HepG2 (cell line): Measurements from ENCODE around the gene SUPT6H. TPM values are rescaled to one million over a fixed set of nuclear protein-coding genes. Genes with fewer than 3 reads are reported as not detected.
A peak's percentile ranks its signal among the peaks of the same experiment; 100 is the strongest.

Experiments
- ATF7 ChIP-seq, 2 experiments: fragments of 450-650 bp in 1 of 2; sonication (generic) in 1 of 2; formaldehyde crosslinking in 1 of 2; IDR thresholded peaks; 2 replicates each; pipeline versions ENCODE4 v1.4.0 to v1.6.1; 2016 to 2020; ENCODE audit warnings: antibody characterized with exemption in 1 of 2, mild to moderate bottlenecking in 1 of 2, missing genetic modification reagents in 1 of 2
- ISX ChIP-seq: sonication (generic); formaldehyde crosslinking; conservative IDR thresholded peaks from 2 replicates; pipeline ENCODE4 v1.5.0; 2020; ENCODE audit warnings: missing genetic modification reagents
- KMT2B ChIP-seq: IDR thresholded peaks from 2 replicates; pipeline ENCODE4 v1.6.1; 2016; ENCODE audit warnings: missing genetic modification reagents, missing compliant biosample characterization
- MEF2D ChIP-seq: sonication (generic); formaldehyde crosslinking; IDR thresholded peaks from 2 replicates; pipeline ENCODE4 v1.5.1; 2020; ENCODE audit warnings: mild to moderate bottlenecking, missing genetic modification reagents
- POLR2A ChIP-seq, 2 experiments: IDR thresholded peaks; 2 replicates each; pipeline ENCODE4 v1.6.1; 2011; ENCODE audit warnings: low read depth in 2 of 2, low read length in 2 of 2, mild to moderate bottlenecking in 1 of 2, moderate library complexity in 1 of 2; ENCODE audit not compliant: insufficient read depth in 1 of 2
- SMAD9 ChIP-seq: sonication (generic); formaldehyde crosslinking; IDR thresholded peaks from 2 replicates; pipeline ENCODE4 v1.5.1; 2020; ENCODE audit warnings: mild to moderate bottlenecking, missing genetic modification reagents
- SNAPC4 ChIP-seq: sonication (generic); formaldehyde crosslinking; IDR thresholded peaks from 2 replicates; pipeline ENCODE4 v1.4.0; 2020; ENCODE audit warnings: mild to moderate bottlenecking, missing genetic modification reagents
- SRSF4 ChIP-seq: fragments of 200-400 bp; formaldehyde crosslinking; IDR thresholded peaks from one replicate; pipeline ENCODE4 v1.6.1; 2018; ENCODE audit warnings: mild to moderate bottlenecking, low read depth, low read length, moderate library complexity; ENCODE audit not compliant: poor library complexity, severe bottlenecking
- THRA ChIP-seq: sonication (generic); formaldehyde crosslinking; IDR thresholded peaks from 2 replicates; pipeline ENCODE4 v1.4.0; 2020; ENCODE audit warnings: missing genetic modification reagents, borderline replicate concordance
- U2AF2 ChIP-seq: fragments of 200-400 bp; formaldehyde crosslinking; IDR thresholded peaks from 2 replicates; pipeline ENCODE4 v1.6.1; 2017; ENCODE audit warnings: low read depth, mild to moderate bottlenecking, low read length
- ZNF354B ChIP-seq: sonication (generic); formaldehyde crosslinking; IDR thresholded peaks from 2 replicates; pipeline ENCODE4 v1.8.0; 2022; ENCODE audit warnings: mild to moderate bottlenecking, missing genetic modification reagents
- ZNF703 ChIP-seq: sonication (generic); formaldehyde crosslinking; IDR thresholded peaks from 2 replicates; pipeline ENCODE4 v1.5.1; 2020; ENCODE audit warnings: missing genetic modification reagents, mild to moderate bottlenecking, moderate library complexity, borderline replicate concordance
- ZSCAN22 ChIP-seq: sonication (generic); formaldehyde crosslinking; IDR thresholded peaks from 2 replicates; pipeline ENCODE4 v1.4.0; 2020; ENCODE audit warnings: mild to moderate bottlenecking, missing genetic modification reagents
- polyA plus RNA-seq, 8 experiments: library from polyadenylated mRNA; depleted of rRNA in 3 of 8; stranded (reverse) in 7 of 8; unstranded in 1 of 8; fragments of >200 nt; fragmentation: Illumina TruSeq in 4 of 8; extraction: Trizol in 4 of 8; gene quantifications; 2 replicates each; pipeline versions ENCODE4 v1.2.1 to v1.2.3, GENCODE V29; 2011 to 2016; ENCODE audit warnings: low read depth in 4 of 8, missing spikeins in 1 of 8, mixed read lengths in 1 of 8; ENCODE audit not compliant: insufficient read depth in 1 of 8
- total RNA-seq, 5 experiments: library from RNA; depleted of rRNA; stranded (reverse); fragments of >200 nt; fragmentation: Illumina TruSeq; extraction: Trizol; gene quantifications; 2 replicates each; pipeline ENCODE4 v1.2.3, GENCODE V29; 2016; ENCODE audit warnings: low read depth in 1 of 5
- TF ChIP-seq, protein P1 (sequence below): IDR thresholded peaks from 2 replicates; pipeline ENCODE4 v1.6.1; 2016; ENCODE audit warnings: mild to moderate bottlenecking
- TF ChIP-seq, protein P2 (sequence below): IDR thresholded peaks from 2 replicates; pipeline ENCODE4 v1.4.0; 2020; ENCODE audit warnings: mild to moderate bottlenecking, missing genetic modification reagents

SUPT6H gene
- total and polyA plus RNA-seq, 2 of the 13 experiments (the other 11 are each of a cell fraction or from before 2014, with no cell fraction given) = 32.7 to 39.9 TPM

GRCh38 chr17:28644787-28645575 is 17.0 kb upstream of the SUPT6H start, which contains the start of gene BLTP2 (continued):
- TF ChIP-seq, protein P1, sequence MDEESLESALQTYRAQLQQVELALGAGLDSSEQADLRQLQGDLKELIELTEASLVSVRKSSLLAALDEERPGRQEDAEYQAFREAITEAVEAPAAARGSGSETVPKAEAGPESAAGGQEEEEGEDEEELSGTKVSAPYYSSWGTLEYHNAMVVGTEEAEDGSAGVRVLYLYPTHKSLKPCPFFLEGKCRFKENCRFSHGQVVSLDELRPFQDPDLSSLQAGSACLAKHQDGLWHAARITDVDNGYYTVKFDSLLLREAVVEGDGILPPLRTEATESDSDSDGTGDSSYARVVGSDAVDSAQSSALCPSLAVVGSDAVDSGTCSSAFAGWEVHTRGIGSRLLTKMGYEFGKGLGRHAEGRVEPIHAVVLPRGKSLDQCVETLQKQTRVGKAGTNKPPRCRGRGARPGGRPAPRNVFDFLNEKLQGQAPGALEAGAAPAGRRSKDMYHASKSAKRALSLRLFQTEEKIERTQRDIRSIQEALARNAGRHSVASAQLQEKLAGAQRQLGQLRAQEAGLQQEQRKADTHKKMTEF (CRISPR knock-in tag) = peak; percentile 73; the same call in 1 of the 2 replicates
- TF ChIP-seq MEF2D (CRISPR knock-in tag) = no peak; the same call in 1 of the 2 replicates
- TF ChIP-seq ISX (CRISPR knock-in tag) = no peak
- TF ChIP-seq THRA = peak; percentile 48; the same call in 1 of the 2 replicates
- TF ChIP-seq SRSF4 = no peak
- TF ChIP-seq ATF7 (IDR thresholded peaks at IDR 0.05) = no peak
- TF ChIP-seq ATF7 (CRISPR knock-in tag; IDR thresholded peaks at IDR 0.05) = 0 out of 2 replicates have a peak, but pooled peaks have one; percentile 17
- TF ChIP-seq KMT2B = peak; percentile 77; the same call in 1 of the 2 replicates
- TF ChIP-seq ZNF354B = 0 out of 2 replicates have a peak, but pooled peaks have one; percentile 43
- TF ChIP-seq SMAD9 (CRISPR knock-in tag) = no peak
- TF ChIP-seq, protein P2, sequence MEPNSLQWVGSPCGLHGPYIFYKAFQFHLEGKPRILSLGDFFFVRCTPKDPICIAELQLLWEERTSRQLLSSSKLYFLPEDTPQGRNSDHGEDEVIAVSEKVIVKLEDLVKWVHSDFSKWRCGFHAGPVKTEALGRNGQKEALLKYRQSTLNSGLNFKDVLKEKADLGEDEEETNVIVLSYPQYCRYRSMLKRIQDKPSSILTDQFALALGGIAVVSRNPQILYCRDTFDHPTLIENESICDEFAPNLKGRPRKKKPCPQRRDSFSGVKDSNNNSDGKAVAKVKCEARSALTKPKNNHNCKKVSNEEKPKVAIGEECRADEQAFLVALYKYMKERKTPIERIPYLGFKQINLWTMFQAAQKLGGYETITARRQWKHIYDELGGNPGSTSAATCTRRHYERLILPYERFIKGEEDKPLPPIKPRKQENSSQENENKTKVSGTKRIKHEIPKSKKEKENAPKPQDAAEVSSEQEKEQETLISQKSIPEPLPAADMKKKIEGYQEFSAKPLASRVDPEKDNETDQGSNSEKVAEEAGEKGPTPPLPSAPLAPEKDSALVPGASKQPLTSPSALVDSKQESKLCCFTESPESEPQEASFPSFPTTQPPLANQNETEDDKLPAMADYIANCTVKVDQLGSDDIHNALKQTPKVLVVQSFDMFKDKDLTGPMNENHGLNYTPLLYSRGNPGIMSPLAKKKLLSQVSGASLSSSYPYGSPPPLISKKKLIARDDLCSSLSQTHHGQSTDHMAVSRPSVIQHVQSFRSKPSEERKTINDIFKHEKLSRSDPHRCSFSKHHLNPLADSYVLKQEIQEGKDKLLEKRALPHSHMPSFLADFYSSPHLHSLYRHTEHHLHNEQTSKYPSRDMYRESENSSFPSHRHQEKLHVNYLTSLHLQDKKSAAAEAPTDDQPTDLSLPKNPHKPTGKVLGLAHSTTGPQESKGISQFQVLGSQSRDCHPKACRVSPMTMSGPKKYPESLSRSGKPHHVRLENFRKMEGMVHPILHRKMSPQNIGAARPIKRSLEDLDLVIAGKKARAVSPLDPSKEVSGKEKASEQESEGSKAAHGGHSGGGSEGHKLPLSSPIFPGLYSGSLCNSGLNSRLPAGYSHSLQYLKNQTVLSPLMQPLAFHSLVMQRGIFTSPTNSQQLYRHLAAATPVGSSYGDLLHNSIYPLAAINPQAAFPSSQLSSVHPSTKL (CRISPR knock-in tag) = peak; percentile 44
- no peak for TF ChIP-seq ZNF703 (CRISPR knock-in tag)
- TF ChIP-seq U2AF2 = no peak
- no peak for TF ChIP-seq SNAPC4
- no peak for TF ChIP-seq ZSCAN22 (CRISPR knock-in tag)
- peak; percentile 61 to 87 for TF ChIP-seq POLR2A (IDR thresholded peaks at IDR 0.05; ENCODE audit: insufficient read depth in 1 of 2, low read depth in 2 of 2, low read length in 2 of 2)
